K562 (cell line): ENCODE results near the gene KHDC3L. TPM values are rescaled to one million over a fixed set of nuclear protein-coding genes. Genes with fewer than 3 reads are reported as not detected.

ENCODE experiments used
- AFF1 ChIP-seq, 2 experiments: fragments of 450-650 bp; IDR thresholded peaks; 2 replicates each; pipeline ENCODE4 v1.6.1; 2018; ENCODE audit warnings: mild to moderate bottlenecking in 2 of 2, low read depth in 1 of 2; ENCODE audit not compliant: partially characterized antibody in 2 of 2
- CHAMP1 ChIP-seq: fragments of 450-650 bp; IDR thresholded peaks from 2 replicates; pipeline ENCODE4 v1.6.1; 2016; ENCODE audit warnings: mild to moderate bottlenecking
- COPS2 ChIP-seq: fragments of 450-650 bp; conservative IDR thresholded peaks from 2 replicates; pipeline ENCODE4 v1.6.1; 2016; ENCODE audit warnings: mild to moderate bottlenecking, moderate library complexity
- FOSL1 ChIP-seq: fragments of 200-800 bp; sonication (Bioruptor generic); conservative IDR thresholded peaks from 2 replicates; pipeline ENCODE4 v1.6.1; 2016; ENCODE audit warnings: missing genetic modification characterization, missing compliant biosample characterization
- GATAD2B ChIP-seq: fragments of 450-650 bp; IDR thresholded peaks from 2 replicates; pipeline ENCODE4 v1.6.1; 2017; ENCODE audit warnings: mild to moderate bottlenecking, borderline replicate concordance
- NFE2L1 ChIP-seq: fragments of 450-650 bp; IDR thresholded peaks from 2 replicates; pipeline ENCODE4 v1.6.1; 2016; ENCODE audit warnings: missing genetic modification characterization, low read depth, mild to moderate bottlenecking, missing compliant biosample characterization, moderate library complexity, borderline replicate concordance
- SPI1 ChIP-seq: IDR thresholded peaks from 2 replicates; pipeline ENCODE4 v1.6.1; 2011; ENCODE audit warnings: low read depth, low read length, control low read depth, borderline replicate concordance
- polyA plus RNA-seq, 8 experiments: library from polyadenylated mRNA; depleted of rRNA in 4 of 8; stranded (reverse) in 5 of 8; unstranded in 3 of 8; fragments of >200 nt; fragmentation: Nextera tagmentation in 2 of 8; fragmentation: Illumina TruSeq in 1 of 8; extraction: Ambion mirVana in 2 of 8; extraction: Trizol in 1 of 8; gene quantifications; 2 replicates each; pipeline versions ENCODE4 v1.2.1 to v1.2.3, GENCODE V29; 2011 to 2014; ENCODE audit warnings: inconsistent platforms in 1 of 8, missing spikeins in 1 of 8
- total RNA-seq, 7 experiments: library from RNA; depleted of rRNA in 6 of 7; stranded (reverse); fragments of >200 nt in 6 of 7; fragmentation: Illumina TruSeq in 2 of 7; extraction: Trizol in 2 of 7; gene quantifications; 2 replicates each; pipeline versions ENCODE4 v1.2.1 to v1.2.3, GENCODE V29; 2011 to 2021; ENCODE audit warnings: low replicate concordance in 1 of 7
- TF ChIP-seq, protein P1 (sequence below): sonication (generic); formaldehyde crosslinking; IDR thresholded peaks from 2 replicates; pipeline ENCODE4 v1.8.0; 2022; ENCODE audit warnings: mild to moderate bottlenecking, missing genetic modification reagents
- TF ChIP-seq, protein P2 (sequence below): sonication (generic); formaldehyde crosslinking; IDR thresholded peaks from 2 replicates; pipeline ENCODE4 v1.8.1; 2023; ENCODE audit warnings: mild to moderate bottlenecking, missing genetic modification reagents

KHDC3L gene
- total and polyA plus RNA-seq, 9 of the 15 experiments (the other 6 are each of a cell fraction or from before 2014, with no cell fraction given) = not detected

DNA sequence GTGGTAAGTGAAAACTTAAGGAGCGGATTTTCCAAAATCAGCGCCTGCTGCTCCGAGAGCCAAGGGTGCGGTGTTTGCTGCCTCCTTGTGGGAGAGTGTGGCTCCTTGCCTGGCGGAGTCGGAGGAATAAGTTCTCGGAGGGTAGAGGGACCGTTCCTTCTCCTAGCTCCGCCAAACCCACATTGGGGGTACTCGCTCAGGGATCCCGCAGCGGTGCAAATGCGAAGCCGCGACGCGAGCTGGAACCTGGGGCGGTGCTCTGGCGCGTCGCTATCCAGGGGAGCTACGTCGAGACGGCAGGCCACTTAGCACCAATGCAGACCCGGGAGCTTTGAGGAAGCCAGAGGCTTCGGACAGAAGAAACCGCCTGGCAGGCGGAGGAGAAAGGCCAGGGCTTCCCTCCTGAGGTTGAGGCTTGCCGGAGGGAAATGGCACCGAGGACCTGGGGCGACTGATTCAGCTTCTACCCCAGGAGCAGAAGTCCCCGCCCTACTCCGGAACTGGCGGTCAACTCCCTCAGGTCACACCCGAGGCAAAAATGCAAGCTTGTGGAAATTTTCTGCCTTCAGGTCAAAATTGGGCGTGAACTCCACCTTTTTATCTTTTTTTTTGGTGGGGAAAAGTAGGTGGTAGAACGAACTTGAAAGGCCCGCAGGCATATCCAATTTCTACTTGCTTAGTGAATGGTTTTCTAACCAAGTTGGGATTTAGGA lies 26.5 kb downstream of the KHDC3L start (continued):
- TF ChIP-seq, protein P1, sequence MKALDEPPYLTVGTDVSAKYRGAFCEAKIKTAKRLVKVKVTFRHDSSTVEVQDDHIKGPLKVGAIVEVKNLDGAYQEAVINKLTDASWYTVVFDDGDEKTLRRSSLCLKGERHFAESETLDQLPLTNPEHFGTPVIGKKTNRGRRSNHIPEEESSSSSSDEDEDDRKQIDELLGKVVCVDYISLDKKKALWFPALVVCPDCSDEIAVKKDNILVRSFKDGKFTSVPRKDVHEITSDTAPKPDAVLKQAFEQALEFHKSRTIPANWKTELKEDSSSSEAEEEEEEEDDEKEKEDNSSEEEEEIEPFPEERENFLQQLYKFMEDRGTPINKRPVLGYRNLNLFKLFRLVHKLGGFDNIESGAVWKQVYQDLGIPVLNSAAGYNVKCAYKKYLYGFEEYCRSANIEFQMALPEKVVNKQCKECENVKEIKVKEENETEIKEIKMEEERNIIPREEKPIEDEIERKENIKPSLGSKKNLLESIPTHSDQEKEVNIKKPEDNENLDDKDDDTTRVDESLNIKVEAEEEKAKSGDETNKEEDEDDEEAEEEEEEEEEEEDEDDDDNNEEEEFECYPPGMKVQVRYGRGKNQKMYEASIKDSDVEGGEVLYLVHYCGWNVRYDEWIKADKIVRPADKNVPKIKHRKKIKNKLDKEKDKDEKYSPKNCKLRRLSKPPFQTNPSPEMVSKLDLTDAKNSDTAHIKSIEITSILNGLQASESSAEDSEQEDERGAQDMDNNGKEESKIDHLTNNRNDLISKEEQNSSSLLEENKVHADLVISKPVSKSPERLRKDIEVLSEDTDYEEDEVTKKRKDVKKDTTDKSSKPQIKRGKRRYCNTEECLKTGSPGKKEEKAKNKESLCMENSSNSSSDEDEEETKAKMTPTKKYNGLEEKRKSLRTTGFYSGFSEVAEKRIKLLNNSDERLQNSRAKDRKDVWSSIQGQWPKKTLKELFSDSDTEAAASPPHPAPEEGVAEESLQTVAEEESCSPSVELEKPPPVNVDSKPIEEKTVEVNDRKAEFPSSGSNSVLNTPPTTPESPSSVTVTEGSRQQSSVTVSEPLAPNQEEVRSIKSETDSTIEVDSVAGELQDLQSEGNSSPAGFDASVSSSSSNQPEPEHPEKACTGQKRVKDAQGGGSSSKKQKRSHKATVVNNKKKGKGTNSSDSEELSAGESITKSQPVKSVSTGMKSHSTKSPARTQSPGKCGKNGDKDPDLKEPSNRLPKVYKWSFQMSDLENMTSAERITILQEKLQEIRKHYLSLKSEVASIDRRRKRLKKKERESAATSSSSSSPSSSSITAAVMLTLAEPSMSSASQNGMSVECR (CRISPR knock-in tag) = no peak
- TF ChIP-seq NFE2L1 = no peak
- no peak; the same call in 1 of the 2 replicates for TF ChIP-seq GATAD2B
- TF ChIP-seq CHAMP1 = peak; percentile 44; the same call in 1 of the 2 replicates
- peak; percentile 67; the same call in 1 of the 2 replicates for TF ChIP-seq SPI1
- TF ChIP-seq, protein P2, sequence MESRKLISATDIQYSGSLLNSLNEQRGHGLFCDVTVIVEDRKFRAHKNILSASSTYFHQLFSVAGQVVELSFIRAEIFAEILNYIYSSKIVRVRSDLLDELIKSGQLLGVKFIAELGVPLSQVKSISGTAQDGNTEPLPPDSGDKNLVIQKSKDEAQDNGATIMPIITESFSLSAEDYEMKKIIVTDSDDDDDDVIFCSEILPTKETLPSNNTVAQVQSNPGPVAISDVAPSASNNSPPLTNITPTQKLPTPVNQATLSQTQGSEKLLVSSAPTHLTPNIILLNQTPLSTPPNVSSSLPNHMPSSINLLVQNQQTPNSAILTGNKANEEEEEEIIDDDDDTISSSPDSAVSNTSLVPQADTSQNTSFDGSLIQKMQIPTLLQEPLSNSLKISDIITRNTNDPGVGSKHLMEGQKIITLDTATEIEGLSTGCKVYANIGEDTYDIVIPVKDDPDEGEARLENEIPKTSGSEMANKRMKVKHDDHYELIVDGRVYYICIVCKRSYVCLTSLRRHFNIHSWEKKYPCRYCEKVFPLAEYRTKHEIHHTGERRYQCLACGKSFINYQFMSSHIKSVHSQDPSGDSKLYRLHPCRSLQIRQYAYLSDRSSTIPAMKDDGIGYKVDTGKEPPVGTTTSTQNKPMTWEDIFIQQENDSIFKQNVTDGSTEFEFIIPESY (CRISPR knock-in tag) = peak; percentile 73; the same call in 1 of the 2 replicates
- TF ChIP-seq AFF1 (IDR thresholded peaks at IDR 0.05; ENCODE audit: low read depth in 1 of 2, partially characterized antibody in 2 of 2) = peak; percentile 8 to 27
- 0 out of 2 replicates have a peak, but pooled peaks have one; percentile 38 for TF ChIP-seq FOSL1
- TF ChIP-seq COPS2 = no peak
